ENCODE data around the gene TXNRD2.

Gene TXNRD2

DNA sequence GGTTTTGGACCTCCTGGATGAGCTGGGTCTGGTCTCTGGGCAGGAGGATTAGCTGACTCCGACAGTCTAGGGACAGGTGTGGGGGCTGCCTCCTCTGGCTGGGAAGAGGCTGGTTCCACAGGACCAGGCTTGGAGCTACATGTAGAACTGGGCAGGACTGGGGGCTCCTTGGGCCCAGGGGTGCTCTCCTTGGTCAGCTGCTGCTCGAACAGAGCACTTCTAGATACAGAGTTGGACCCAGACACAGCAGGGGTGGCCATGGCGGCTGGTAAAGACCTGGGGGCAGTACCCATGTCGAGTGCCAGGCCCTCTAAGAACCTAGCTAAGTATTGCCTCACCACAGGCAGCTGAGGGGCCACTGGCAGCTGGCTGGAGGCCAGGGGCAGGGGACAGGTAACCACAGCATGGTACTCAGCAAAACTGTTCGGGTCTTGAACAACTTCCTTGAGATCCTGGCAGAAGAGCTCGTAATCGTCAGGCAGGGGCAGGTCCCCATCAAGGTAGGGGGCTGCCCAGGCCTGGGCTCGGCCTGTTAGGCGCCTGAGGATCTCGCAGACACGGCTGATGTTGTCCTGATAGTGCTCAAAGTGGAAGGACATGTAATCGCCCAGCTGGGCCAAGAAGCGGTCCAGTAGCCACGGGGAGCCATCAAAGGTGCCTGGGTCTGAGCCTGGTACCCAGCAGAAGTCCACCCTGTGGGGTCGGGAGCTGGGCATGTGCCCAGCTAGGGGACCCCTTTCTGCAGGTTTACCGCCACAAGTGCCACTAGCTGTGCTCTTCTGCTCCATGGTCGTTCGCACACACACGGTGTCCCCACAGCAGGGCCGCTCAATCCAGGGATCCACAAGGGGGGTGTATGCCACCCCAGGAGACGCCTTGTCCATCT is 90.1 kb downstream of the TXNRD2 start:
- TF ChIP-seq JUND (IDR thresholded peaks at IDR 0.05; ENCODE audit: low read depth), result no peak
- no peak for DNase-seq (ENCODE audit: low read depth in 1 of 2, low spot score in 1 of 2)
- in situ Hi-C loops (cut with HindIII; ENCODE audit: low pct_unique_long_range_greater_than_20kb, low sequenced_read_pairs), result no loop called here

GRCh38 chr22:19850763-19851109 is 90.9 kb downstream of the TXNRD2 start:
- no peak for DNase-seq (ENCODE audit: low read depth in 1 of 2, low spot score in 1 of 2)
- in situ Hi-C loops (cut with HindIII; ENCODE audit: low pct_unique_long_range_greater_than_20kb, low sequenced_read_pairs), result no loop called here
- no peak for TF ChIP-seq JUND (IDR thresholded peaks at IDR 0.05; ENCODE audit: low read depth)

DNA sequence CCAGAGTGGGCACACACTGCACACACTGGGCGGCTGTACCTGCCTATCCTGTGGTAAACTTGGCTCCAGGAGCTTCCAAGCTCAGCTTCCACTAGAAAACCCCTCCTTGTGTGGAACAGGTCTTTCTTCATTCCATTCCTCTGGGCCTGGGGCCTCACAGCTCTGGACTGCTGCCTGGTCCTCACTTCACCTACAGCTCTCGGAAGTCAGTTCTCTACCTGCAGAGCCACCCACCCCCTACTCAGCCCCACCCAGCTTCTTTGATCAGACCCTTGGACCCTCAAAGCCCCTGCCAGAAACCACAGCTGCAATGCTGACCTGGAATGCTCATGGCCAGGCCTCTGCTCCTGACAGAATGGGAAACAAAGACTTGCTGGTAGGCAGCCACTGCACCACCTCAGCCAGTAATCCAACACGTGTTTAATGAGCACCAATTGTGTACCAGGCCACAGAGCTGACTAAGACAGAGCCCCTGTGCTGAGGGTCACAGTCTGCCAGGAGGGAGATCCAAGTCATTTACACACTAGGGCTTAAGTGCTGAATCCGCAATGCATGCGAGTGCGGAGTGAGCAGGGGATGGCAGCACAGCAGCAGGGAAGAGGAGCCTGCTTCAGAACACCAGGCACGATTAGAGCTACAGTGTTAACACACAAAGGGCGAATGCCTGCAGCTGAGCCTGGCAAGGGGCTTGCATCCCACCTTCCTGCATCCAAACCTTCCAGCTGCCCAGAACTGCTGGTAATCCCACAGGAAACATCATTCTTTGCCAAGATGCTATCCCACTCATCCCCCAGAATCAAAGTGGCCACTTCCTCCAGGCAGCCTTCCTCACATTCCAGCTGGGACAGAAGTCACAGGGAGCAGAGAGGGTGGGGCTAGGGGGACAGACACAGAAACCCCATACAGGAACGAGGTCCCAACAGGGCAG is 91.5 kb downstream of the TXNRD2 start:
- in situ Hi-C loops (cut with HindIII; ENCODE audit: low pct_unique_long_range_greater_than_20kb, low sequenced_read_pairs), result no loop called here
- peak; percentile 69 to 93 for DNase-seq (ENCODE audit: low read depth in 1 of 2, low spot score in 1 of 2)
- TF ChIP-seq JUND (IDR thresholded peaks at IDR 0.05; ENCODE audit: low read depth), result peak; percentile 48; the same call in 1 of the 2 replicates

GRCh38 chr22:19848298-19849224 is 93.1 kb downstream of the TXNRD2 start:
- in situ Hi-C loops (cut with HindIII; ENCODE audit: low pct_unique_long_range_greater_than_20kb, low sequenced_read_pairs), result no loop called here
- DNase-seq (ENCODE audit: low read depth in 1 of 2, low spot score in 1 of 2), result peak in 1 of 2 experiments; percentile 60
- TF ChIP-seq JUND (IDR thresholded peaks at IDR 0.05; ENCODE audit: low read depth), result no peak; the same call in 1 of the 2 replicates

- in situ Hi-C loops (cut with HindIII; ENCODE audit: low pct_unique_long_range_greater_than_20kb, low sequenced_read_pairs), result no loop called here
- TF ChIP-seq JUND (IDR thresholded peaks at IDR 0.05; ENCODE audit: low read depth), result no peak
- DNase-seq (ENCODE audit: low read depth in 1 of 2, low spot score in 1 of 2), result no peak
These were observed 94.3 kb downstream of the TXNRD2 start for GRCh38 chr22:19847345-19847632.

DNA sequence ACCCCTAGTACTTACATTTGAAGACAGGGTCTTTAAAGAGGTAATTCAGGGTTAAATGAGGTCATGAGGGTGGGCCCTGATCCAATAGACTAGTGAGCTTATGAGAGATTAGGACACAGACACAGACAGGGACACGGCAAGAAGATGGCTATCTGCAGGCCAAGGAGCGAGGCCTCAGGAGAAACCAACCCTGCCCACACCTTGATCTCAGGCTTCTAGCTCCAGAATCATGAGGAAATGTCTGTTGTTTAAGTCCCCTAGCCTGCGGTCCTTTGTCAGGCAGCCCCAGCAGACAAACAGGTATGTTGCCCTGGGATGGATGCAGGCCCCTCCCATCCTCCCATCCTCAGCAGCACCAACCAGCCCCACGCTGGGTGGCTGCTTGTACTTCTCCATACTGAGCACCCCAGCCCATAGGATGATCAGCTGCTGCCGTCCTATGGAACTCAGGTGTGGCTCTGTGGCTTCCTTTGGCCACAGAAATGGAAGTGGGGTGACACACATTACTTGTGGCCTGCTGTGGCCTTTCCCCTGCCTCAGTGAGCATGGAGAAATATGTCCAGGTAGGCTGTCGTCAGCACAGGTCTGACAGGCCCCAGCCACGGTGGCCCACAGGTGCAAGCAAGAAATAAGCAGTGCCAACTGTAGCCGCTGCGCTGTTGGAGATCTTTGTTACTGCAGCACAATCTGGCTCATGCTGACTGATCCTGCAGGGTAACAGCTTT is 94.8 kb downstream of the TXNRD2 start:
- no peak for DNase-seq (ENCODE audit: low read depth in 1 of 2, low spot score in 1 of 2)
- in situ Hi-C loops (cut with HindIII; ENCODE audit: low pct_unique_long_range_greater_than_20kb, low sequenced_read_pairs), result no loop called here
- TF ChIP-seq JUND (IDR thresholded peaks at IDR 0.05; ENCODE audit: low read depth), result no peak

DNA sequence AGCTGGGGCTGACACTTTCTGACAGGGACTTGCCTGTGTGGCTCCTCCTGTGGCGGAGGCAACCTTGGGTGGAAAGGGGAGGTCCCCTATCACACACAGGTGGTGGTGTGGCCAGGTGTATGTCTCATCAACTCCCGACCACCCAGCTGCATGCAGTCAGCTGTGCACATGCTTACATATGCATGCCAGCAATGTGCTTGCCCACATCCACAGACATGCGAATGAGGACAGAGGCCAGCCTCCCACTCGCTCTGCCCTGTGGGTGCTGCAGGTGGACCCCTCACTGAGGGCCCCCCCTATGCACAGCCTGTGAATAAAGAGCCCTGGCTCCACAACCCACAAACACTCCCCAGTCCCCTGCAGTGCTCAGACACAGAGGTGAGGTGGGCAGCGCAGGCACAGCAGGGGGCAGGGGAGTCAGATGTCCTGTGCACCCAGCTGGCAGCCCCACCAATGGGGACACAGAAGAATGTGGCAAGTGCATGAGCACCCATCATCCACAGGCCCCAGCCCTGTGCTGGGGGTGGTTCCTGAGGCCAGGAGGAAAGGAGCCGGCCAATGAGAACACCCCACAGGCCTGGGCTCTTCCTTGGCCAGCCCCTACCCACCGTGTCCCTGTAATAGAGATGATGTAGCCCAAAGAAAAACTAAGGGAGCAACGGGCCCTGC is 96.4 kb downstream of the TXNRD2 start:
- in situ Hi-C loops (cut with HindIII; ENCODE audit: low pct_unique_long_range_greater_than_20kb, low sequenced_read_pairs), result no loop called here
- no peak for TF ChIP-seq JUND (IDR thresholded peaks at IDR 0.05; ENCODE audit: low read depth)
- DNase-seq (ENCODE audit: low read depth in 1 of 2, low spot score in 1 of 2), result no peak

GRCh38 chr22:19844377-19845053 is 97.1 kb downstream of the TXNRD2 start:
- peak in 1 of 2 experiments; percentile 36 for DNase-seq (ENCODE audit: low read depth in 1 of 2, low spot score in 1 of 2)
- in situ Hi-C loops (cut with HindIII; ENCODE audit: low pct_unique_long_range_greater_than_20kb, low sequenced_read_pairs), result no loop called here
- no peak for TF ChIP-seq JUND (IDR thresholded peaks at IDR 0.05; ENCODE audit: low read depth)

DNA sequence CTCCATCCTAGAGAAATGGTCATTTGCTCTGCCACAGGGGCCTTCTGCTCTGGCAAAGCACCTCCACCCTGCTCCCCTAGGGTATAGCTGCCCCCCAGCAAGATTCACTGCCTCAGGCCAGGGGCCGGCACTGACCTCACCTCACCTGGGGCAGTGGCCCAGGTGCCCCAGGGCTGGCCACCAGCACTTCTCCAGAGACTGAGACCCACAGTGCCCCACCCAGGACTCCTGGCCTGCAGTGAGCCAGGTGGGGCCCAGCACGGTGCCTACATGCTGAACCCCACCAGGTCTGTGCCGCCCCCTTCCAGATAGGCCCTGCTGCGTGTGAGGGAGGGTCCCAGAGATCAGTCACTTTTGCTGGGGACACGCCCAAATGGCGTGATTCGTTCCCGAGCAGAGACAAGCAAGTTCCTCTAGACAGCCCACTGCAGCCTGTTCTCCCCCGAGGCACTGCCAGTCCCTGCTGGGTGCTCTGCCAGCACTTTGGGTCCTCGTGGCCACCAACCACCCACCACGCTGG is 97.7 kb downstream of the TXNRD2 start:
- in situ Hi-C loops (cut with HindIII; ENCODE audit: low pct_unique_long_range_greater_than_20kb, low sequenced_read_pairs), result no loop called here
- DNase-seq (ENCODE audit: low read depth in 1 of 2, low spot score in 1 of 2), result no peak

GRCh38 chr22:19843107-19843856 is 98.3 kb downstream of the TXNRD2 start:
- DNase-seq (ENCODE audit: low read depth in 1 of 2, low spot score in 1 of 2), result no peak
- in situ Hi-C loops (cut with HindIII; ENCODE audit: low pct_unique_long_range_greater_than_20kb, low sequenced_read_pairs), result no loop called here

More for the DNA sequence above, 97.7 kb downstream of the TXNRD2 start:
- TF ChIP-seq JUND (IDR thresholded peaks at IDR 0.05; ENCODE audit: low read depth), result no peak

More at GRCh38 chr22:19843107-19843856, 98.3 kb downstream of the TXNRD2 start:
- TF ChIP-seq JUND (IDR thresholded peaks at IDR 0.05; ENCODE audit: low read depth), result no peak
